GM19023 (cell line): ENCODE data around the gene SYDE1.
"Not testable (repeated sequence)": the region's sequence is repeated elsewhere in the genome, so short reads cannot be mapped to it uniquely, and the experiment has no call there.

Experiments
- ATAC-seq: cut with Tn5 transposase; IDR thresholded peaks from one replicate; pipeline ENCODE4 v1.9.1; 2021; ENCODE audit warnings: mild to moderate bottlenecking, moderate library complexity; ENCODE audit not compliant: unreplicated experiment

The SYDE1 gene, protein sequence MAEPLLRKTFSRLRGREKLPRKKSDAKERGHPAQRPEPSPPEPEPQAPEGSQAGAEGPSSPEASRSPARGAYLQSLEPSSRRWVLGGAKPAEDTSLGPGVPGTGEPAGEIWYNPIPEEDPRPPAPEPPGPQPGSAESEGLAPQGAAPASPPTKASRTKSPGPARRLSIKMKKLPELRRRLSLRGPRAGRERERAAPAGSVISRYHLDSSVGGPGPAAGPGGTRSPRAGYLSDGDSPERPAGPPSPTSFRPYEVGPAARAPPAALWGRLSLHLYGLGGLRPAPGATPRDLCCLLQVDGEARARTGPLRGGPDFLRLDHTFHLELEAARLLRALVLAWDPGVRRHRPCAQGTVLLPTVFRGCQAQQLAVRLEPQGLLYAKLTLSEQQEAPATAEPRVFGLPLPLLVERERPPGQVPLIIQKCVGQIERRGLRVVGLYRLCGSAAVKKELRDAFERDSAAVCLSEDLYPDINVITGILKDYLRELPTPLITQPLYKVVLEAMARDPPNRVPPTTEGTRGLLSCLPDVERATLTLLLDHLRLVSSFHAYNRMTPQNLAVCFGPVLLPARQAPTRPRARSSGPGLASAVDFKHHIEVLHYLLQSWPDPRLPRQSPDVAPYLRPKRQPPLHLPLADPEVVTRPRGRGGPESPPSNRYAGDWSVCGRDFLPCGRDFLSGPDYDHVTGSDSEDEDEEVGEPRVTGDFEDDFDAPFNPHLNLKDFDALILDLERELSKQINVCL

DNA sequence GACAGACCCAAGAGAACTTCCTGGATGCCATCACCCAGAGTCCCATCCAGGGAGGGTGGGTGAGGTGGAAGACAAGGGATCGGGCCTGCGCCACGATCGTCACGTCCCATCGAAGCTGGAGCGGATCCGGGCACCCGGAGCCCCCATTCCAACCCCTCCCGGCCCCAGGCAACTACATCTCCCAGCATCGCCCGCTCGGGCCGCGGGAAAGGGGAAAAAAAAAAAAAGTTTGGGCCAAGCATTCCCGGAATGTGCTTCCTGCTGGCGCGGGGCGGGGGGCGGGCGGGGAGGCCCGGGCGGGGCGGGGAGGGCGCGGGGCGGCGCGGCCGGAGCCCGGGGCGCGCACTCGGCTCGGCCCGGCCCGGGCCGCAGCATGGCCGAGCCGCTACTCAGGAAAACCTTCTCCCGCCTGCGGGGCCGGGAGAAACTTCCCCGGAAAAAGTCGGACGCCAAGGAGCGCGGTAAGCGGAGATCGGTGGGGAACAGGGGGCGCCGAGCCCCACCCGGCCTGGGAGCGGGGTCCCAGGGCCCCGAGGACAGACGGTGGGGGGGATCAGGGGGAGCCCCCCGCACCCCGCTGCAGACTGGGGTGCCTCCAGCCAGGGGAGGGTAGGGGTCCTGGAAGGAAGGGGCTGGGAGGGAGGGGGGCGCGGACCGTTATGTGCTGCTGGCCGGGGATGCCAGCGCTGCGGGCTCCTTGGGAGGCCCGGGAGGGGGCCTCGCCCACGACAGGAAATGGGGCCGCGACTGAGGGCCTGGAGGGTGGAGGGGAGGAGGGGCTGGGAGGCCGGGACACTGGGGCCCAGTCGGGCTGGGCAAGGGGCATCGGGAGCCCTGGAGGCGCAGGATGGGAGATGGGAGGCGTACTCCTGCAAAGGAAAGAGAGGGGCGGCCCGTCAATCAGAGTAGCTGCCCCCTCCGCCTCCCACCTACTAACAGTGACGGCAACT is at the start of gene SYDE1:
TSS of gene SYDE1 (plus strand) at position 341 of the 950 bp plus-strand sequence. CDS start at position 374, 33 bp downstream.
- ATAC-seq, result no peak

DNA sequence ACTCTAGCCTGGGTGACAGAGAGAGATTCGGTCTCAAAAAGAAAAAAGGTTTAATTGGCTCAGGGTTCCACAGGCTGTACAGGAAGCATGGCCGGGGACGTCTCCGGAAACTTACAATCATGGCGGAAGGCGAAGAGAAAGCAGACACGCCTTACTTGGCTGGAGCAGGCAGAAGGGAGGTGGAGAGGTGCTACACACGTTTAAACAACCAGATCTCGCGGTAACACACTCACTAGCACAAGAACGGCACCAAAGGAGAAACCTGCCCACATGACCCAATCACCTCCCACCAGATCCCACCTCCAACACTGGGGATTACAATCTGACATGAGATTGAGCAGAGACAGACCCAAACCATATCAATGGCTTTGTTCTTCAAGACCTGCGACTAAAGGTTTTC is 45.2 kb upstream of the SYDE1 start:
- ATAC-seq, result no peak

DNA sequence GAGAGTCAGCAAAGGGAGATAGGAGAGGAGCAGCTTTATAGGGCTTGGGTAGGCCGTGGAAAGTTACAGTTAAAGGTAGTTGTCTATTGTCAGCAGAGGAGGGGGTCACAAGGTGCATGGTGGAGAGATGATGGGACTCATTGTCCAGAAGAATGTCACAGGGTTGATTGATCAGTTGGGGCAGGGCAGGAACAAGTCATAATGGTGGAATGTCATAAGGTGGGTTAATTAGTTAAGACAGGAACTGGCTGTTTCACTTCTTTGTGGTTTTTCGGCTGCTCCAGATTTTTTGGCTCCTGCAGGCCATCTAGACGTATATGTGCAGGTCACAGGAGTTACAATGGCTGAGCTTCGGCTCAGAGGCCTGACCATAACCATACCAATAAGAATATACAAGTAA is 36.8 kb upstream of the SYDE1 start:
- not testable (repeated sequence) for ATAC-seq

DNA sequence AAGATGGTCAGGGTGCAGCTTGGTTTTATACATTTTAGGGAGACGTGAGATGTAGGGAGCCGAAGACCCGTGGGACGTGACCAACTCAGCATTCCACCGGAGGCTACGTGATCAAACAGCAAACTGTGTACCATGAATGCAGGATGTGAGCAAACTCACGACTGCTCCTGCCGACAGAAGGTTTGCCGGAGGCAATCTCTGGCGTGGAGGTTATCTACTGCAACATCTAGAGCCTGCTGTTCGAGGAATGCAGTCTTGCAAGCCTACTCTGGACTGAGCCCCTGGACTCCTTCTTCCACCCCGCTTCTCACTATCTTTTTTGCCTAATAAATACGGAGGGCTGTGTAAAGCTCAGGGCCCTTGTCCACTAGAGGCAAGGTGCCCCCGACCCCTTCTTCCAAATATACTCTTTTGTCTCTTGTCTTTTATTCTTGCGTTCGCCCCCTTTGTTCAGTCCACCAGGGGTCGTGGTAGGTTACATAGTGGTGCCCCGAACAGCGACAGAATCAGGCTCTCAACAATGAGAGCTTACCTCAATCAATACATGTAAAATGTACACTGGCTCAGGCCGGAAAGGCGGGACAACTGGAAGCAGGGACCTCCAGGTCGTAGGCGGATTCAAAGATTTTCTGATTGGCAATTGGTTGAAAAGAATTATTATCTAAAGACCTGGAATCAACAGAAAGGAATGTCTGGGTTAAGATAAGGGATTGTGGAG is 34.1 kb upstream of the SYDE1 start:
- ATAC-seq, result no peak

DNA sequence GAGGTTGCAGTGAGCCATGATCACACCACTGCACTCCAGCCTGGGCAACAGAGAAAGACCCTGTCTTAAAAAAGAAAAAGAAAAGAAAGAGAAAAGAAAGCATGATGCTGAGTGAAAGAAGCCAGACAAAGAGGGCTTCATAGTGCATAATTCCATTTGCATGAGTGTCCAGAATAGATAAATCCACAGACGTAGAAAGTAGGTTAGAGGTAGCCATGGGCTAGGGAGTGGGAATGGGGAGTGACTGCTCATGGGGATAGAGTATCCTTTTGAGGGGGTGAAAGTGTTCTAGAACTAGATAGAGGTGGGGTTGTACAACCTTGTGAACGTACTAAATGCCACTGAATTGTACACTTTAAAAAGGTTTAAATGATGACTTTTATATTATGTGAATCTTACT is 32.8 kb upstream of the SYDE1 start:
- ATAC-seq, result no peak

DNA sequence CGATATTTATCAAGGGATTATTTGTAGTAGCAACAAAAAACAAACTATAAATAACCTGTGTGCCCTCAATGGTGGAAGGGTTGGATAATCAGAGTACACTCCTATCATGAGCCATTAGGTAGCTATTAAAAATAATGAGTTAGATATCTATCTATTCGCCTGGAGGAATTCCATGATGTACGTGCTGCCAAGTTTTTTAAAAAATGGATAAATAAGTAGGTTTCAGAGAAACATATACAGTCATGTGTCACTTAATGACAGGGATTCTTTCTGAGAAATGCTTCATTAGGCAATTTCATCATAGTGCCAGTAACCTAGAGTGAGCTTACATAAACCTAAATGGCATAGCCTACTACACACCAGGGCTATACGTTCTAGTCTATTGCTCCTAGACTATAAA is 31.4 kb upstream of the SYDE1 start:
- ATAC-seq, result no peak

DNA sequence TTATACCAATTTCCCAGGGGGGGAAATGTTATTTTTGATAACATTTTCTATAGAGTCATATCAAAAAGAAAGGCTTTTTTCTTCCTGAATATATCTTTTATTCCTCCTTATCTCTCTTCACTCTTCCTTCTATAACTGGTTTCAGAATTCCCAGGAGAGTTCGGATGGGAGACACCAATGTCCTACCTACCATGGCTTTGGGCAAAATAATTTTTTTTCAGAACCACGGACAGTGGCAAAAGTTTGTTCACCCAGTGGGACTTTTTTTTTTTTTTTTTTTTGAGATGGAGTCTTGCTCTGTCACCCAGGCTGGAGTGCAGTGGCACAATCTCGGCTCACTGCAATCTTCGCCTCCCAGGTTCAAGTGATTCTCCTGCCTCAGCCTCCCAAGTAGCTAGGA is 27.2 kb upstream of the SYDE1 start:
- not testable (repeated sequence) for ATAC-seq

DNA sequence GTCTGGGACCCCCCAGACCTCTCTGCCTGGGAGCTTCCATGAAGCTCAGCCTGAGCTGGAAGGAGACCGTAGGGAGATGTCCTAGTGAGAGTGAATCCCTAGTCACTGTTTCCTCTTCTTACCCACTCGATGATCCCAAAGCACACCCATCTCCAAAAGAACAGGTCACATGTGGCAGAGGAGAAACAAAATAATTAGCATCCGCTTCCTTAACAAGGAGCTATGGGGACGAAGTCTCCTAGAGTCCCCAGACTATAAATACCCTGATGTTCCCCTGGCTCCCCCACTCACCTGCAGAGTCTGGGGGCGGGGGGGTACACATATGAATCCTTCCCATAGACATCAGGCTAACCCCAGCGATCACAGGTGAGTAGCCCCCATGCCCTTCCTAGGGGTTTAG is 25.3 kb upstream of the SYDE1 start, which contains the start of gene OR1I1:
TSS of gene OR1I1 (plus strand) at position 301 of the 400 bp plus-strand sequence. CDS start 4,855 bp downstream, outside the sequence.
- ATAC-seq, result no peak

DNA sequence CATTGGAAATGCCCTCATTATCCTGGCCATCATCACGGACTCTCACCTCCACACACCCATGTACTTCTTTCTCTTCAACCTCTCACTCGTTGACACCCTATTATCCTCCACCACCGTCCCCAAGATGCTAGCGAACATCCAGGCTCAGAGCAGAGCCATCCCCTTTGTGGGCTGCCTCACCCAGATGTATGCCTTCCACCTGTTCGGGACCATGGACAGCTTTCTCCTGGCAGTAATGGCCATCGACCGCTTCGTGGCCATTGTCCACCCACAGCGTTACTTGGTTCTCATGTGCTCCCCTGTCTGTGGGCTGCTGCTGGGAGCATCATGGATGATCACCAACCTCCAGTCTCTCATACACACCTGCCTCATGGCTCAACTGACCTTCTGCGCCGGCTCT is 20.0 kb upstream of the SYDE1 start:
- ATAC-seq, result no peak

DNA sequence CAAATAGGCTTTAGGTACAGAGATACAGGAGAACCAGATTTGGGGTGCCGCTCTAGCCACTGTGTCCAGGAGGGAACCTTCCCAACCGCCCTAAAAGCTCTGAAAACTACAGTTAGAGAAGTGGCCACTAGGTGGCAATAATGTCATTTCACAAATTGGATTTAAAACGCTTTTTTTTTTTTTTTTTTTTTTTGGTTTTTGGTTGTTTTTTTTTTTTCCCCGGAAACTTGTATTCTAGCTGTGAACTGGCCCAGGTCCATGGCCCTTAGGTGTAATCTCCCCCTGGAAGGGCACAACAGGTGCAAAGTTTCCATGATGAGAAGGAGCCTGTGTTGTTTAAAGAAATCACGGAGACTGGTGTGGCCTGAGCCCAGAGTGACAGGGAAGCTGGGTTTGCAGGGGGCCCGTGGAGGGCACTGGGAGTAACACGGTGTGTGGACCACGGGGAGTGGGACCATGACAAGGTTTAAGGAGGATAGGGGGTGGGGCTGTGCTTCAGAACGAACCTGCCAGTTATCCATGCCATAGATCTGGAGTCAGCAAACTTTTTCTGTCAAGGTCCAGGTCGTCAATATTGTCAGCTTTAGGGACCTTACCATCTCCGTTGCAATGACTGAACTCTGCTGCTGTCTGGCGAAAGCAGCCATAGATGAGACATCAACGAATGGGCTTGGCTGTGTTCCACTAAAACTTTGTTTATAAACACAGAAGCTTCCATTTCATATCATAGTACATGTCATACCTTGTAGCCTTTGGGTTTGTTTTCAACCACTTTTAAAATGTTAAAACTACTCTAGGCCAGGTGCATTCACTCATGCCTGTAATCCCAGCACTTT is 15.1 kb upstream of the SYDE1 start:
- ATAC-seq, result no peak

DNA sequence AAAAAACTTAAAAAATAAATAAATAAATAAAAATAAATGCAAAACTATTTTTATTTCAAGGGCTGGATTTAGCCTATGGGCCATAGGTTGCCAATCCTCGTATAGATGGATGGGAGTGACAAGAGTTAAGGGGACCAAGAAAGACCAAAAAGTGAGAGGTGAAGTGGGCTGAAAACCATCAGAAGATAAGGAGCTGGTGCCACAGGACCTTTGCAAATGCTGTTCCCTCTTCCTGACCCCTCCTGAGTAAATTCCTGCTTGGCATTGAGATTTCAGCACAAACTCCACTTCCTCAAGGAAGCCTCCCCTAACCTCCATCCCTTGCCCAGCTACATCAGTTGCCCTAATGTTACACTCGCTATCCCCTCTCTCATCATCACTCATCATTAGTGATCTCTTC is 14.2 kb upstream of the SYDE1 start:
- ATAC-seq, result no peak

DNA sequence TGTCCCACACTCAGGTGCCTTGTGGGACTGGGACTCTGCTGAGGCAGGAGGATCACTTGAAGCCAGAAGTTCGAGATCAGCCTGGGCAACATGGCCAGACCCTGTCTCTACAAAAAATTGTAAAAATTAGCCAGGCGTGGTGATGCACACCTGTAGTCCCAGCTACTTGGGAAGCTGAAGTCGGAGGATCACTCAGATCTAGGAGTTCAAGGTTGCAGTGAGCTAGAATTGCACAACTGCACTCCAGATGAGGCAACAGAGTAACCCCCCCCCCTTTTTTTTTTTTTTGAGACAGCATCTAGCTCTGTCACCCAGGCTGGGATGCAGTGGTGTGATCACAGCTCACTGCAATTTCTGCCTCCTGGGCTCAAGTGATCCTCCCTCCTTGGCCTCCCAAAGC is 11.0 kb upstream of the SYDE1 start:
- ATAC-seq, result no peak

DNA sequence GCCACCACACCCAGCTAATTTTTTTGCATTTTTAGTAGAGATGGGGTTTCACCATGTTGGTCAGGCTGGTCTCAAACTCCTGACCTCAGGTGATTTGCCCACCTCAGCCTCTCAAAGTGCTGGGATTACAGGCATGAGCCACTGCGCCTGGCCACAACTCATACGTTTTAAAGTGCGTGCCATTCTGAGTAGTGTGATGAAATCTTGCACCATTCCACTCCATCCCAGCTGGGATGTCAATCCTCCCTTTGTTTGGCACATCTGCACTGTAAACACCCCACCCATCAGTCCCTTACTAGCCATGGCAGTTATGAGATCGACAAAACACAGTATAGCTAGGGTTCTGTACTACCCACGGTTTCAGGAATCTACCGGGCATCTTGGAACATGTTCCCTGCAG is 9.2 kb upstream of the SYDE1 start:
- not testable (repeated sequence) for ATAC-seq

DNA sequence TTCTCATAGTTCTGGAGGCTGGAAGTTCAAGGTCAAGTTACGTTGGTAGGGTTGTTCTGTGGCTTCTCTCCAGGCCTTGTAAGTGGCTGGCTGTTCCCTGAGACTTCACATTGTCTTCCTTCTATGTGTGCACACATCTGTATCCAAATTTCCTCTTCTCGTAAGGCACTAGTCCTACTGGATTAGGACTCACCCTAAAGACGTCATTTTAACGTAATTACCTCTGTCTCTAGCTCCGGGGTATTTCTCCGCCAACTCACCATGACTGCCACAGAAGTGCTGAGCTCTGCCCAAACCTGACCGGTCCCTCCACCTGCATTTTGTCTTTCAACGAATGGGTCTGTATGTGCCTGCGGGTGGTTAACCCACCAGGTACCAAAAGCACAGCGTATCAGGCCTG is 8.7 kb upstream of the SYDE1 start:
- no peak for ATAC-seq

DNA sequence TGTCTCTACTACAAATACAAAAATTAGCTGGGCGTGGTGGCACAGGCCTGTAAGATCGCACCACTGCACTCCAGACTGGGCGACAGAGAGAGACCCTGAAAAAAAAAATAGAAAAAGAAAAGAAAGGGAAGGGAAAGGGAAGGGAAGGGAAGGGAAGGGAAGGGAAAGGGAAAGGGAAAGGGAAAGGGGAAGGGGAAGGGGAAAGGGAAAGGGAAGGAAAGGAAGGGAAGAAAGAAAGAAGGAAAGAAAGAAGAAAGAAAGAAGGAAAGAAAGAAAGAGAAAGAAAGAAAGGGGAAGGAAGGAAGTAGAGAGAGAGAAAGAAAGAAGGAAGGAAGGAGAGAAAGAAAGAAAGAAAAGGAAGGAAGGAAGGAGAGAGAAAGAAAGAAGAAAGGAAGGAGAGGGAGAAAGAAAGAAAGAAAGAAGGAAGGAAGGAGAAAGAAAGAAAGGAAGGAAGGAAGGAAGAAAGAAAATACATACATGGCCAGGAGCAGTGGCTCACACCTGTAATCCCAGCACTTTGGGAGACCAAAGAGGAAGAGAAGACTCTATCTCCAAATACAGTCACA is 8.1 kb upstream of the SYDE1 start:
- no peak for ATAC-seq

DNA sequence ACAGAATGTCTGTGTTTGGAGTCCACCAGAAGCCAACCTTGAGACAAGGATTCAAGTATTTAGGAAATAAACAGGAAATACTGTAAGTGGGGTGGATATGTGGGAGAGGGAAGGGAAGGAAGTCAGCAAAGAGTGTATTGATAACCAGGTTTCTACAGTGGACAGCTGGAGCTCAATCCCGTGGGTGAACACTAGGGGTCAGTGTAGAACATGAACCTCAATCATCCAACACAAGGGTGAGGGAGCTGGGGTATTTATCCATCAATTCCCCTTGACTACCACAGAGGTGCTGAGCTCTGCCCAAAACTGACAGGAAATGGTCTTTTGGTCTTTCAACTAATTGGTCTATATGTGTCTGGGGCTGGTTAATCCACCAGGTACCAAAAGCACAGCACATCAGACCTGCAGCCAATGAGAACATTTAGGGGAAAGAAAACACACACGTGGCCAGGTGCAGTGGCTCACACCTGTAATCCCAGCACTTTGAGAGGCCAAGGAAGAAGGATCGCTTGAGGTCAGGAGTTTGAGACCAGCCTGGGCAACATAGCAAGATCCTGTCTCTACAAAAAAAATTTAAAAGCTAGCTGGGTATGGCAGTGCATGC is 5.6 kb upstream of the SYDE1 start:
- no peak for ATAC-seq

DNA sequence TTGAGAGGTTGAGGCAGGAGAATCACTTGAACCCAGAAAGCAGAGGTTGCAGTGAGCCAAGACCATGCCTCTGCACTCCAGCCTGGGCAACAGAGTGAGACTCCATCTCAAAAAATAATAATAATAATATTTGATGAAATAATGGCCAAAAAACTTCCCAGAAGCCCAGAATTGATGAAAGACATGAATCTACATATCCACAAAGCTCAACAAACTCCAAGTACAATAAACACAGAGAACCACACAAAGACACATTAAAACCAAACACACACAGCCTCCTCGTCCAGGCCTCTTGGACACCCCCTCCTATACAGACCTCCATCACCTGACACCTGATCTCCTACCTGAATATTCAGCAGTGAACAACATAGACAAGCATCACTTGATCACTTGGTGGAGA is 3.2 kb upstream of the SYDE1 start:
- ATAC-seq, result no peak

DNA sequence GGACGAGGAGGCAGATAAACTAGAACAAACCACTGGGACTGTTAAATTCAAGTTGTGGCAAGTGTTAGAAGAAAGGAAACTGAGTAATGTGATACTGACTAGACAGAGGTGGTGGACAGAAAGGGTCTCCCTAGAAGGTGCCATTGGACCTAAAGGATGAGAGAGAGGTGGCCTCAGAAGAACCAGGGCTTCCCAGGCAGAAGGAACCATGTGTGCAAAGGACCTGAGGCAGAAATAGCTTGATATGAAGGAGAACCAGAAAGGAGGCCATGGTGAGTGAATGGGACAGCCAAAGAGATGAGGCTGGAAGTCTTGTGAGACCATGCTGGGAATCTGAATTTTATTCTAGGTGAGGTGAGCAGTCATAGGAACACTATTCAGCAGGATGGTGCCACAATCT is 2.8 kb upstream of the SYDE1 start:
- ATAC-seq, result no peak

DNA sequence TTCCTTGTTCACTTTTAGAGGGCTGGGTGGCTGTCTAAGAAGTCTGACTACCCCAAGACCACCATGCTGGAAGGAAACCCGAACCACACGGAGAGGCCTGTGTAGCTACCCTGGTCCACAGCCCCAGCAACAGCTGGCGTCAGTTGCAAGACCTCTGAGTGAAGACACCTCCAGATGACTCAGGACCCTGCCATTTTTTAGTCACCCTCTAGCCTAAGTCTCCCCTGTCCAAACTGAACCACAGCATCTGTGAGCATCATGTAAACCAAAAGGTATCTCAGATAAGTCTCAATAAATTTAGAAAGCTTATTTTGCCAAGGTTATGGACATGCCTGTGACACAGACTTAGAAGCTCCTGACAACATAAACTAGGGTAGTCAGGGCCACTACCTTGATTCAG is 2.2 kb upstream of the SYDE1 start:
- no peak for ATAC-seq
